Thymus (tissue), 11 donors: Measurements from ENCODE around the gene SH3RF3. TPM values are rescaled to one million over a fixed set of nuclear protein-coding genes. Genes with fewer than 3 reads are reported as not detected.

Source experiments
- DNase-seq, 9 donors: peaks; one replicate each; pipeline ENCODE4 v3.0.0-alpha.2; 2013; ENCODE audit warnings: low spot score in 9 of 9, low read depth in 6 of 9, missing footprints in 1 of 9
- H3K27ac ChIP-seq, 2 donors: one replicate each; pipeline ENCODE4 v1.5.1; 2013; ENCODE audit warnings: control low read depth in 1 of 2, low read depth in 1 of 2, low read length in 1 of 2, mild to moderate bottlenecking in 1 of 2, moderate library complexity in 1 of 2
- H3K27me3 ChIP-seq, 2 donors: one replicate each; pipeline ENCODE4 v1.5.1; 2013; ENCODE audit warnings: low read length in 1 of 2; ENCODE audit not compliant: control insufficient read depth in 2 of 2, insufficient read depth in 1 of 2
- H3K36me3 ChIP-seq, 2 donors: one replicate each; pipeline ENCODE4 v1.5.1; 2013; ENCODE audit warnings: low read length in 1 of 2, mild to moderate bottlenecking in 1 of 2, moderate library complexity in 1 of 2; ENCODE audit not compliant: control insufficient read depth in 2 of 2, insufficient read depth in 2 of 2
- H3K4me1 ChIP-seq, 2 donors: one replicate each; pipeline ENCODE4 v1.5.1; 2013; ENCODE audit warnings: low read length in 2 of 2; ENCODE audit not compliant: control insufficient read depth in 2 of 2, insufficient read depth in 2 of 2
- H3K4me3 ChIP-seq, 2 donors: one replicate each; pipeline ENCODE4 v1.5.1; 2013; ENCODE audit warnings: low read length in 2 of 2, control low read depth in 1 of 2, mild to moderate bottlenecking in 1 of 2
- H3K9me3 ChIP-seq, 2 donors: one replicate each; pipeline ENCODE4 v1.5.1; 2013; ENCODE audit warnings: low read length in 1 of 2, mild to moderate bottlenecking in 1 of 2; ENCODE audit not compliant: control insufficient read depth in 2 of 2, insufficient read depth in 1 of 2
- WGBS: extraction: QIAGEN DNeasy Blood & Tissue Kit; methylation state at CpG from one replicate; pipeline ENCODE4 v1.1.7; 2013; 5-methylcytosine and 5-hydroxymethylcytosine counted together
- polyA plus RNA-seq: library from polyadenylated mRNA; stranded (reverse); fragments of 200-250 nt; gene quantifications from one replicate; pipeline ENCODE4 v1.2.3, GENCODE V29; 2013
- total RNA-seq: library from RNA; stranded (reverse); fragments of 120-200 nt; gene quantifications from one replicate; pipeline ENCODE4 v1.2.4, GENCODE V29; 2013
- donor health status: healthy.

Gene SH3RF3
- total and polyA plus RNA-seq, 2 donors: 3.2 to 8.2 TPM

DNA sequence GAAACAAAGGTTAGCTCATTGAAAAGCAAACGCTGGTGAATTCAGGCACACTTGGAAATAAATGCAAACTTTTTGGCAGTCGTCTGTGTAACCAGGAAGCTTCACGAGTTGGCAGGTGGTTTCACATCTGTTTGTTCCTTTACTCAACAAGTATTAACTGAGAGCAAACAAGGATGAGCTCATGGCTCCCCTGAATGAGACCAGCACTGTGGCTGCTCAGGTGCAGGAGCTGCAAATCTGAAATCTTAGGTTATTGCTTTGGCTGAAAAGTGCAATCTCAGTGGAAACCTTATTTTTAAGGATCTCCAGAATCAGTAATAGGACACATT, 46.3 kb downstream of the SH3RF3 start:
- WGBS: 84% methylated on average over 3 of the region's 3 CpGs
- H3K36me3 ChIP-seq: no peaks in the 10 kb centered on the region
- H3K27ac ChIP-seq: no peak overlapping the region
- H3K4me3 ChIP-seq: no peak overlapping the region
- H3K4me1 ChIP-seq: peaks cover 0 to 6% of the 10 kb centered on the region in 2 donors
- H3K9me3 ChIP-seq: peaks cover 2 to 3% of the 10 kb centered on the region in 2 donors
- DNase-seq: no peak
- H3K27me3 ChIP-seq: peaks cover 0 to 18% of the 10 kb centered on the region in 2 donors

DNA sequence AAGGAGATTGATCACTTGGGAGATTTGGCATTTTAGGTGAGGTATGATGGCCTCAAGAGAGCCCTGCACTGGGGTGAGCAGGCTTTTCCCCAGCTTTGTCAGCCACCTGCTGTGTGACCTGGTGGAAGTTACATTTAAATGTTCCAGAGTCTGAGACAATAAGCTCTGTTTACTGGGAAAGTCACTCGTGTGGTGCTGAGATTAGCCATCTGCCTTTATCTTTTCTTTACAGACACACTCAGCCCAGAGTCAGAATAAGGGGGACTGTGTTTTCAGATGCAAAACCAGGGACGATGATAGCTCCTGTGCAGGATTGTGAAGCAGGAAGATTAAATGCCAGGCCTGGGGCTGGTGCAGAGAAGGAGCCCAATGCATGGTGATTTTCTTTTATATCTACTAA, 47.9 kb downstream of the SH3RF3 start:
- DNase-seq: no peak
- H3K4me3 ChIP-seq: no peak overlapping the region
- H3K36me3 ChIP-seq: no peaks in the 10 kb centered on the region
- peaks cover 0 to 6% of the 10 kb centered on the region in 2 donors for H3K4me1 ChIP-seq
- no peak overlapping the region for H3K27ac ChIP-seq
- H3K27me3 ChIP-seq: peaks cover 0 to 5% of the 10 kb centered on the region in 2 donors
- WGBS: 88% methylated on average over 2 of the region's 2 CpGs
- peaks cover 2 to 3% of the 10 kb centered on the region in 2 donors for H3K9me3 ChIP-seq

DNA sequence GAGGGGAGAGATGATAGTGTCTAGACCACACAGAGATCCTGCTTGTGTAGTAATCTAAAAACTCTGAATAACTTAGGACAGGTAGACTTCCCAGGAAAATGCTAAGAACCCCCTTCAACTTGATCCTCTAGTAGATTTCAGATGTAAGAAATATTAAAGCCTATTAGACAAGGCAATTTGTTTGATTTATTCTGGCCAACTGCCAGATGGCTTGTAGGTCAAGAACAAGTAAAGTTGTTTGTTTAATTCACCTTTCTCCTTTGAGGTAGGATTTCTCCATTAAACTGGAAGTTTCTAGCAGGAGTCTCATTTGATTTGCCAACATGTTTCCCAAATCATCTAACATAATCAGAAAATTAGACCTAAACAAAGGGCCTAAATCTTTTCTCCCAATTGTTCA, 48.6 kb downstream of the SH3RF3 start:
- peaks cover 2 to 3% of the 10 kb centered on the region in 2 donors for H3K9me3 ChIP-seq

DNA sequence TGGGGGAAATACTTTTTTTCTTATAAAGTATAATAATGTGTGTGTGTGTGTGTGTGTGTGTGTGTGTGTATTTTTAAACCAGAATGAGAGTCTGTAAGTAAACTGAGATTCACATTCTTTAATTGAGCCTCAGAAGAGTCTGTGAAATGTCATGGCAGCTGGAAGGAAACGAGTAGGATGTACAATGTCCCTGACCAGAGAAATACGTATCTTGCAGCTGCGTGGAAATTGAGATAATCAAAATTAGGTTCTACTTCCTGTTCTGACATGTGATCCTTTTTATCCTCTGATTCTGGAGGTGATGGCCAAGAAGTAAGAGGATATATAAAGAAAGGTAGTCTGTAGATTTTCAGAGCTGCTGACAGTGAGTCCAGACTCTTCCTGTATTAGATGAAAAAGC, 50.0 kb downstream of the SH3RF3 start:
- DNase-seq: no peak
- H3K9me3 ChIP-seq: peaks cover 2 to 3% of the 10 kb centered on the region in 2 donors
- H3K4me3 ChIP-seq: no peak overlapping the region
- no peaks in the 10 kb centered on the region for H3K36me3 ChIP-seq
- peaks cover 0 to 3% of the 10 kb centered on the region in 2 donors for H3K4me1 ChIP-seq
- WGBS: 88% methylated on average over 3 of the region's 3 CpGs
- H3K27me3 ChIP-seq: peaks cover 2 to 3% of the 10 kb centered on the region in 2 donors
- no peak overlapping the region for H3K27ac ChIP-seq

More for the DNA sequence above, 48.6 kb downstream of the SH3RF3 start:
- Histone ChIP-seq H3K4me1 (peaks cover 0 to 6% of the 10 kb centered on the region in 2 donors), H3K36me3 (no peaks in the 10 kb centered on the region), H3K27ac (no peak overlapping the region), H3K4me3 (no peak overlapping the region), H3K27me3 (peaks cover 2 to 3% of the 10 kb centered on the region in 2 donors)
- no peak for DNase-seq

DNA sequence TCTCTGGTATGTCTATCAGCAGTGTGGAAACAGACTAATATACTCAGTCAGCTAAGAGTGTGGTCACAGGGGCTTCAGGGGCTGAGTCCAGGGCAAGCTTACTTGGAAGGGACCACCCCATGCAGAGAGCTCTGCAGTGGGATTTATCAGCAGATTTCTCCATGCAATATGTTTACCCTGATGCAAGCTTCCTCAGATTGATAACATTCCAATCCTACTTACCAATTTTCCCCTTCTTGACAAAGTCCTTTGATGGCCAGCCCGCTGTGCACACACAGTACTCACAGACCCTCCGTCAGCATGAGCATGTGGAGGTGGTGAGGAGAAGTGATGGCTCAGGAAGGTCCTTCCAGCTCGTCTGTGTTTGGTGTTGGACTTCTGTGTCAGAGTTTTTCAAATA, 51.8 kb downstream of the SH3RF3 start:
- no peak for DNase-seq
- Histone ChIP-seq H3K27me3 (peaks cover 2 to 6% of the 10 kb centered on the region in 2 donors), H3K9me3 (peaks cover 0 to 3% of the 10 kb centered on the region in 2 donors), H3K27ac (no peak overlapping the region), H3K36me3 (no peaks in the 10 kb centered on the region), H3K4me1 (peaks cover 0 to 1% of the 10 kb centered on the region in 2 donors), H3K4me3 (no peak overlapping the region)
- WGBS: 92% methylated on average over 3 of the region's 3 CpGs

DNA sequence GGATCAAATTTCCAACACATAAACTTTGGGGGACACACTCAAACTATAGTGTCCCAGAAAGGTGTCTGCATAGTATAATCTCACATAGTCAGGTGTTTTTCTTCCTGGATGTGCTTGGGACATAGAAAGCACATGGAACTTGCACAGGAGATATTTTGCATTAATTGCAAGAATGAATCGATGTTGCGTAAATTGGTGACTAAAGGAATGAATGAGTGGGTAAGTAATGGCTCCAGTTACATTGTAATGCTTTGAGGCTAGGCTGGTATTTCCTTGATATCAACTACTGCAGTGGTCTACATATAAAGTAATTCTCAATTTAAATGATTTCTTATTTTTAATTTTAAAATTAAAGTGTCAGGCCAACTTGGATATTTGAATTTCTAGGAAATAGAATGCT, 53.4 kb downstream of the SH3RF3 start:
- no peak for DNase-seq
- no peak overlapping the region for H3K27ac ChIP-seq
- peaks cover 2 to 3% of the 10 kb centered on the region in 2 donors for H3K27me3 ChIP-seq
- no peak overlapping the region for H3K4me3 ChIP-seq
- WGBS: 100% methylated on average over 2 of the region's 2 CpGs
- H3K4me1 ChIP-seq: peaks cover 0 to 2% of the 10 kb centered on the region in 2 donors
- no peaks in the 10 kb centered on the region for H3K36me3 ChIP-seq
- peaks cover 0 to 3% of the 10 kb centered on the region in 2 donors for H3K9me3 ChIP-seq

DNA sequence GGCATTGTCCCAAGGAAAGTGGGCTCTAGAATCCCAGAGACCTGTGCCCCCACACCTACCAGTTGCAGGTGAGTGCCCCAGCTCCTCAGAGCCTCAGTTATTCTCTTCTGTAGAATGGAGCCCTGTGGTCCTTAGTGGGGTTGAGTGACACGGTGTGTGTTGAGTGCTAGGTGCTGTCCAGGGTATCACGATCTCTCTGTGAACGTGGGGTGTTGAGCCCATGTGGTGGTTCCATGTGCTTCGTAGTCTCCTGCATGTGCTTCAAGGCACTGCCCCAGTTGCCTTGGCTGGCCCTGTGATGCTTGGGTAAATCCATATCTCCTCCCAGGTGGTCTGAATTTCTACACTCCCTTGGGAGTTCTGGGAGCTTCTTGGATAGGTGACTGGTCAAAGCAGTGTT, 54.9 kb downstream of the SH3RF3 start:
- H3K27ac ChIP-seq: no peak overlapping the region
- no peaks in the 10 kb centered on the region for H3K36me3 ChIP-seq
- WGBS: 96% methylated on average over 4 of the region's 4 CpGs
- H3K9me3 ChIP-seq: peaks cover 0 to 3% of the 10 kb centered on the region in 2 donors
- no peak overlapping the region for H3K4me3 ChIP-seq
- no peak for DNase-seq
- peaks cover 0 to 2% of the 10 kb centered on the region in 2 donors for H3K4me1 ChIP-seq
- H3K27me3 ChIP-seq: peaks cover 2 to 3% of the 10 kb centered on the region in 2 donors

DNA sequence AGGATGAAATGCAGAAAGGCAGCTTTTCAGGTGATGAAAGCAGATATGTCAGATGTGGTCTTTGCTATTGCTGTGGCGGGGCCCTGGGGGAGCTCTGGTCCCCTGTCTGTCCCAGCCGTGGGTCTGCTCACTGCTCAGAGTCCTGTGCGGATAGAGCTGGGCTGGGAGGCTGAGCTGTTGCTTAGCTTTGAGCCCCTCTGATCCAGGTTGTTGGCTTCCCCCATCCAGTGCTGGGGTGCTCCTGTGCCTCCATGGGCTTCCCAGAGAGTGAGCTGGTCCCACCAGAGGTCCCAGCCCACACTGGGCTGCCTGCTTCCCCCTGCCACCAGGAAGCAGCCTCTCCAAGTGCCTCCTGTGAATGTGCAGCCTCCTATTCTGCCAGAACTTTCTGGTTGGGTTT, 55.4 kb downstream of the SH3RF3 start:
- no peak for DNase-seq
- peaks cover 2 to 3% of the 10 kb centered on the region in 2 donors for H3K27me3 ChIP-seq
- peaks cover 0 to 1% of the 10 kb centered on the region in 2 donors for H3K9me3 ChIP-seq
- H3K4me3 ChIP-seq: no peak overlapping the region
- peaks cover 0 to 2% of the 10 kb centered on the region in 2 donors for H3K4me1 ChIP-seq
- no peaks in the 10 kb centered on the region for H3K36me3 ChIP-seq
- H3K27ac ChIP-seq: no peak overlapping the region
- WGBS: 95% methylated on average over 3 of the region's 3 CpGs

DNA sequence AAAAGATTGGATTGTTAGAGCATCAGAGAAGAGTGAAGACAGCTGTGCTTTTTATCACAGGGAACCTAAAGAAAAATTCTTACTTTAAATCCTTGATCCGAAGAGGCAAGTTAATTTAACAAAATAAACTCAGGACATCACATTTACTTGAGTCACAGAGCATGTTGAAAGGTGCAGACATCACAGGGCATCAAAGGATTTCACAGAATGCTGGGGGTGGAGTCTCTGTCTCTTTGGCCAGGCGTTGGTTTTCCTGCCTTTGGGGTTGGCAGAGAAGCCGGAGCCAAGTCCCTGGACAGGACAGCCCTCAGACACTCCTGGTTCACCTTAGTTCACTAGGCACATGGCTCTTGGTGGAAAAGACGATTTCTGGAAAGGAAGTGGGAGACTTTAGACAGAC, 56.3 kb downstream of the SH3RF3 start:
- Histone ChIP-seq H3K36me3 (no peaks in the 10 kb centered on the region), H3K4me3 (no peak overlapping the region), H3K27me3 (peaks cover 2 to 3% of the 10 kb centered on the region in 2 donors), H3K4me1 (peaks cover 0 to 2% of the 10 kb centered on the region in 2 donors), H3K27ac (no peak overlapping the region), H3K9me3 (no peaks in the 10 kb centered on the region)
- DNase-seq: no peak
- WGBS: 85% methylated on average over 4 of the region's 4 CpGs
